Measurements from ENCODE around the gene KCMF1. TPM values are rescaled to one million over a fixed set of nuclear protein-coding genes. Genes with fewer than 3 reads are reported as not detected.
A peak's percentile ranks its signal among the peaks of the same experiment; 100 is the strongest.

The KCMF1 gene
- total and polyA plus RNA-seq, 7 donors: 74.6 to 374 (median 148) TPM

DNA sequence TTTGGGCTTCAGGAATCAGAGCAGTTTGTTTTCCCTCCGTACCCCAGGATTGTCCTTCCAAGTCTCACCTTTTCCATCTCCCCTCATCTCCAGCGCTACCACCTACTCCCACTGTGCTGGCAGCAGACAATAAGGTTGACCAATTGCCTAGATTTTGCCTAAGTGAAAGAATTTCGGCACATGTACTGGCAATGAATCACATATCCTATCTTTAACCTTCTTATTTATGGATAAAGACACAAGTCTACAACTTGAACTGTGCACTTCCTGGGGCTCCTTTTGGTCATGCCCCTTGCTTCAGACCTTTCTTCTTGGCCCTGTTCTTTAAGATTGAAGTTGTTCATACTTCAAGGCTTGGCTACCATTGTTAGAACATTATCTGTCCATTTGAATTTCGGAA, 71.4 kb downstream of the KCMF1 start:
- intact Hi-C loops (cut with DNase I): no loop called here

DNA sequence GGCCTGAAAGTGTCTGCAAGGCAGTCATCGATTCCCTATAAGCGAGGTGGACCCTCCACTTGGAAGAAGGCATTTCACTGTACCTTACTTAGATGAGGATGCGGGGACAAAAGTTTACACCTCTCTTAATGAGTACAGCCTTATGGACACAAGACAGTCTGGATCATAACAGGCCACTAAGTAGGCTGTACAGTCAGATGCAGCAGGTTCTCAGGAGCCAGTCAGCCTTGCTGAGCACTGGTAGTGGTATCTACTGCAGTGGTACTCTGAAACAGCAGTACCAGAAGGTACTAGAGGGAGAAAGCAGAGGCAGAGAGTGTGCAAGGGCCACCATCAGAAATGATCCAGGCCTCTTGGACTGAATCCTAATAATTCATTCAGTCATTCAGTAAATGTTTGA, 77.6 kb downstream of the KCMF1 start:
- peaks cover under 1% of the 10 kb centered on the region for H3K4me1 ChIP-seq
- H3K9me3 ChIP-seq: no peaks in the 10 kb centered on the region
- H3K36me3 ChIP-seq (ENCODE audit: insufficient read depth in 1 of 2, low read depth in 1 of 2): peaks cover 13 to 97% of the 10 kb centered on the region in 2 donors
- DNase-seq: no peak
- TF ChIP-seq, protein P1, sequence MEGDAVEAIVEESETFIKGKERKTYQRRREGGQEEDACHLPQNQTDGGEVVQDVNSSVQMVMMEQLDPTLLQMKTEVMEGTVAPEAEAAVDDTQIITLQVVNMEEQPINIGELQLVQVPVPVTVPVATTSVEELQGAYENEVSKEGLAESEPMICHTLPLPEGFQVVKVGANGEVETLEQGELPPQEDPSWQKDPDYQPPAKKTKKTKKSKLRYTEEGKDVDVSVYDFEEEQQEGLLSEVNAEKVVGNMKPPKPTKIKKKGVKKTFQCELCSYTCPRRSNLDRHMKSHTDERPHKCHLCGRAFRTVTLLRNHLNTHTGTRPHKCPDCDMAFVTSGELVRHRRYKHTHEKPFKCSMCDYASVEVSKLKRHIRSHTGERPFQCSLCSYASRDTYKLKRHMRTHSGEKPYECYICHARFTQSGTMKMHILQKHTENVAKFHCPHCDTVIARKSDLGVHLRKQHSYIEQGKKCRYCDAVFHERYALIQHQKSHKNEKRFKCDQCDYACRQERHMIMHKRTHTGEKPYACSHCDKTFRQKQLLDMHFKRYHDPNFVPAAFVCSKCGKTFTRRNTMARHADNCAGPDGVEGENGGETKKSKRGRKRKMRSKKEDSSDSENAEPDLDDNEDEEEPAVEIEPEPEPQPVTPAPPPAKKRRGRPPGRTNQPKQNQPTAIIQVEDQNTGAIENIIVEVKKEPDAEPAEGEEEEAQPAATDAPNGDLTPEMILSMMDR (IDR thresholded peaks at IDR 0.05): no peak
- 95 to 100% (median 98%) methylated on average over 3 of the region's 3 CpGs for WGBS, 3 donors
- intact Hi-C loops (cut with DNase I): no loop called here
- no peak overlapping the region for H3K4me3 ChIP-seq
- no peaks in the 10 kb centered on the region for H3K27me3 ChIP-seq (ENCODE audit: insufficient read depth in 3 of 3, low read length in 2 of 3)
- H3K27ac ChIP-seq: no peak overlapping the region
- no peak for ATAC-seq

More for the DNA sequence above, 71.4 kb downstream of the KCMF1 start:
- H3K4me1 ChIP-seq: peaks cover 16% of the 10 kb centered on the region
- 90 to 96% (median 91%) methylated on average over 4 of the region's 4 CpGs for WGBS, 3 donors
- no peaks in the 10 kb centered on the region for H3K27me3 ChIP-seq (ENCODE audit: insufficient read depth in 3 of 3, low read length in 2 of 3)
- peaks cover 5 to 63% of the 10 kb centered on the region in 2 donors for H3K36me3 ChIP-seq (ENCODE audit: insufficient read depth in 1 of 2, low read depth in 1 of 2)
- DNase-seq (no peak), ATAC-seq (peak in 3 of 4 donors; percentile 45 to 57 (median 54))
- TF ChIP-seq, protein P1 (IDR thresholded peaks at IDR 0.05): no peak
- no peaks in the 10 kb centered on the region for H3K9me3 ChIP-seq
- H3K27ac ChIP-seq: peak overlapping the region; percentile 12
- no peak overlapping the region for H3K4me3 ChIP-seq

DNA sequence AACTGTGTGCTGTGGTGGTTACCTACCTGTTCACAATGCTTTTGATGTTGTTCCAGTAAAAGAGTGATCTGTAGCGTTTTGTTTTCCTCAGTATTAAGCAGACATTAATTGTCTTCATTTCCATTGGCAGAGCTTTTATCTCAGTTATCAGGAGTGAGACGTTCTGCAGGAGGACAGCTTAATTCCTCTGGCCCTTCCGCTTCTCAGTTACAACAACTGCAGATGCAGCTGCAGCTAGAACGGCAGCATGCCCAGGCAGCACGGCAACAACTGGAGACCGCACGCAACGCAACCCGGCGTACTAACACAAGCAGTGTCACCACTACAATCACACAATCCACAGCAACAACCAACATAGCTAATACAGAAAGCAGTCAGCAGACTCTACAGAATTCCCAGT, 78.3 kb downstream of the KCMF1 start:
- Histone ChIP-seq H3K27ac (no peak overlapping the region), H3K27me3 (ENCODE audit: insufficient read depth in 3 of 3, low read length in 2 of 3) (no peaks in the 10 kb centered on the region), H3K4me1 (no peaks in the 10 kb centered on the region), H3K9me3 (no peaks in the 10 kb centered on the region), H3K36me3 (ENCODE audit: insufficient read depth in 1 of 2, low read depth in 1 of 2) (peaks cover 13 to 97% of the 10 kb centered on the region in 2 donors), H3K4me3 (no peak overlapping the region)
- no peak for ATAC-seq
- no peak for DNase-seq
- intact Hi-C loops (cut with DNase I): no loop called here
- TF ChIP-seq, protein P1 (IDR thresholded peaks at IDR 0.05): no peak
- WGBS, 3 donors: 66 to 76% (median 68%) methylated on average over 10 of the region's 10 CpGs

DNA sequence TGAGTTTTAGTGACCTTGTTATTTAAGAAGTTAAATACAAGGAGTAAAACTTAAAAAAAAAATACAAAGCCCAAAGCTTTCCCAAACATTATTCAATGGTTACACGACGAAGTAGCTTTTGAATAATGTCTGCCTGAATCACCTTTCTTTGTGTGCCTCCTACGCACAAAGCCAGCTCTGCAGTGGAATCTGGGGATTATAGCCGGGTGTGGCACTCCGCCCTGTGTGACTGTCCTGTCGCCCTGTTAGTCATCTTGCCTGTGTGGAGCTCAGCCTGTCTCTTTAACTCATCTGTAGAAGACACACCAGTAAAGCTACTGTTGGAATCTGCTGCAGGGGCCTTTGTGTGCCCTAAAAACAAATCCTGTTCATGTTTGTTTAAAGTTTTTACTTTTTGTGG, 82.8 kb downstream of the KCMF1 start:
- peak; percentile 60 to 74 for DNase-seq
- WGBS, 3 donors: 55 to 64% (median 58%) methylated on average over 6 of the region's 6 CpGs
- Histone ChIP-seq H3K4me3 (no peak overlapping the region), H3K27me3 (ENCODE audit: insufficient read depth in 3 of 3, low read length in 2 of 3) (no peaks in the 10 kb centered on the region), H3K9me3 (no peaks in the 10 kb centered on the region), H3K4me1 (no peaks in the 10 kb centered on the region), H3K36me3 (ENCODE audit: insufficient read depth in 1 of 2, low read depth in 1 of 2) (peaks cover 5 to 65% of the 10 kb centered on the region in 2 donors), H3K27ac (no peak overlapping the region)
- peak; percentile 77 to 93 (median 88) for ATAC-seq
- intact Hi-C loops (cut with DNase I): no loop called here
- TF ChIP-seq, protein P1 (IDR thresholded peaks at IDR 0.05): no peak

Data from psoas muscle (tissue), 8 donors.